GM21515 (cell line): Measurements from ENCODE around the gene DPH6.

ENCODE experiments used
- ATAC-seq: cut with Tn5 transposase; IDR thresholded peaks from one replicate; pipeline ENCODE4 v1.9.1; 2021; ENCODE audit not compliant: unreplicated experiment

DPH6 gene

GRCh38 chr15:35487417-35487816 lies 58.5 kb downstream of the DPH6 start:
- no peak for ATAC-seq

GRCh38 chr15:35486296-35486695 lies 59.7 kb downstream of the DPH6 start:
- ATAC-seq = no peak

- ATAC-seq = no peak
Observed at GRCh38 chr15:35485411-35485810, 60.6 kb downstream of the DPH6 start.

GRCh38 chr15:35484231-35484945 lies 61.6 kb downstream of the DPH6 start:
- no peak for ATAC-seq

GRCh38 chr15:35481992-35482391 lies 64.0 kb downstream of the DPH6 start:
- no peak for ATAC-seq

- no peak for ATAC-seq
Observed at GRCh38 chr15:35481064-35481463, 64.9 kb downstream of the DPH6 start.

GRCh38 chr15:35479423-35479822 lies 66.5 kb downstream of the DPH6 start:
- ATAC-seq = no peak

GRCh38 chr15:35477312-35478262 lies 68.4 kb downstream of the DPH6 start:
- ATAC-seq = no peak

- ATAC-seq = no peak
Observed at GRCh38 chr15:35471024-35471423, 74.9 kb downstream of the DPH6 start.

GRCh38 chr15:35470441-35470840 lies 75.5 kb downstream of the DPH6 start:
- no peak for ATAC-seq

GRCh38 chr15:35466476-35466875 lies 79.5 kb downstream of the DPH6 start:
- ATAC-seq = no peak

GRCh38 chr15:35465783-35466182 lies 80.2 kb downstream of the DPH6 start:
- no peak for ATAC-seq

GRCh38 chr15:35460616-35461015 lies 85.3 kb downstream of the DPH6 start:
- ATAC-seq = no peak

- ATAC-seq = no peak
Observed at GRCh38 chr15:35458176-35458856, 87.6 kb downstream of the DPH6 start.

GRCh38 chr15:35455201-35455600 lies 90.8 kb downstream of the DPH6 start:
- ATAC-seq = no peak

- ATAC-seq = no peak
Observed at GRCh38 chr15:35450492-35450891, 95.5 kb downstream of the DPH6 start.

GRCh38 chr15:35448294-35448693 lies 97.7 kb downstream of the DPH6 start:
- ATAC-seq = no peak

- no peak for ATAC-seq
Observed at GRCh38 chr15:35445891-35446290, 100.1 kb downstream of the DPH6 start.

- no peak for ATAC-seq
Observed at GRCh38 chr15:35444557-35445204, 101.3 kb downstream of the DPH6 start.

- no peak for ATAC-seq
Observed at GRCh38 chr15:35443376-35443775, 102.6 kb downstream of the DPH6 start.

GRCh38 chr15:35442742-35443141 lies 103.2 kb downstream of the DPH6 start:
- ATAC-seq = no peak
